Mesothelial cell of epicardium (in vitro differentiated cells): ENCODE results near the gene KRTAP6-2. TPM values are rescaled to one million over a fixed set of nuclear protein-coding genes. Genes with fewer than 3 reads are reported as not detected.

Experiments
- DNase-seq, 2 experiments: peaks; one replicate each; pipeline ENCODE4 v3.0.0; 2021; ENCODE audit warnings: low spot score in 2 of 2; ENCODE audit not compliant: unreplicated experiment in 2 of 2
- H3K27ac Mint-ChIP-seq: 2 replicates; pipeline ENCODE4 v1.8.0; 2021; ENCODE audit warnings: mixed read lengths
- H3K27me3 Mint-ChIP-seq: 2 replicates; pipeline ENCODE4 v1.8.0; 2021; ENCODE audit warnings: low read depth, mixed read lengths
- H3K36me3 Mint-ChIP-seq: 2 replicates; pipeline ENCODE4 v1.8.0; 2021; ENCODE audit warnings: mixed read lengths
- H3K4me1 Mint-ChIP-seq: 2 replicates; pipeline ENCODE4 v1.8.0; 2021; ENCODE audit warnings: mixed read lengths
- H3K4me3 Mint-ChIP-seq: 2 replicates; pipeline ENCODE4 v1.8.0; 2021; ENCODE audit warnings: mild to moderate bottlenecking, moderate library complexity, mixed read lengths
- H3K9me3 Mint-ChIP-seq: 2 replicates; pipeline ENCODE4 v1.8.0; 2021; ENCODE audit warnings: mixed read lengths
- total RNA-seq: library from RNA; stranded (reverse); gene quantifications from 3 replicates; pipeline ENCODE4 v1.2.1, GENCODE V29; 2021
- TF ChIP-seq, protein P1 (sequence below): fragments of 200-600 bp; sonication (generic); IDR thresholded peaks from one replicate; pipeline ENCODE4 v1.5.0; 2021; ENCODE audit warnings: antibody characterized with exemption; ENCODE audit not compliant: unreplicated experiment

Gene KRTAP6-2
- total RNA-seq, 1 donor from 2014 or later, result not detected

- H3K27ac Mint-ChIP-seq, result no peak overlapping the region
- DNase-seq, result no peak
- H3K4me1 Mint-ChIP-seq, result no peaks in the 10 kb centered on the region
- H3K27me3 Mint-ChIP-seq, result no peaks in the 10 kb centered on the region
- no peak overlapping the region for H3K4me3 Mint-ChIP-seq
- H3K9me3 Mint-ChIP-seq, result peaks cover 61% of the 10 kb centered on the region
- TF ChIP-seq, protein P1, sequence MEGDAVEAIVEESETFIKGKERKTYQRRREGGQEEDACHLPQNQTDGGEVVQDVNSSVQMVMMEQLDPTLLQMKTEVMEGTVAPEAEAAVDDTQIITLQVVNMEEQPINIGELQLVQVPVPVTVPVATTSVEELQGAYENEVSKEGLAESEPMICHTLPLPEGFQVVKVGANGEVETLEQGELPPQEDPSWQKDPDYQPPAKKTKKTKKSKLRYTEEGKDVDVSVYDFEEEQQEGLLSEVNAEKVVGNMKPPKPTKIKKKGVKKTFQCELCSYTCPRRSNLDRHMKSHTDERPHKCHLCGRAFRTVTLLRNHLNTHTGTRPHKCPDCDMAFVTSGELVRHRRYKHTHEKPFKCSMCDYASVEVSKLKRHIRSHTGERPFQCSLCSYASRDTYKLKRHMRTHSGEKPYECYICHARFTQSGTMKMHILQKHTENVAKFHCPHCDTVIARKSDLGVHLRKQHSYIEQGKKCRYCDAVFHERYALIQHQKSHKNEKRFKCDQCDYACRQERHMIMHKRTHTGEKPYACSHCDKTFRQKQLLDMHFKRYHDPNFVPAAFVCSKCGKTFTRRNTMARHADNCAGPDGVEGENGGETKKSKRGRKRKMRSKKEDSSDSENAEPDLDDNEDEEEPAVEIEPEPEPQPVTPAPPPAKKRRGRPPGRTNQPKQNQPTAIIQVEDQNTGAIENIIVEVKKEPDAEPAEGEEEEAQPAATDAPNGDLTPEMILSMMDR, result no peak
- no peaks in the 10 kb centered on the region for H3K36me3 Mint-ChIP-seq
Measured at GRCh38 chr21:30628109-30628508, 29.4 kb upstream of the KRTAP6-2 start.

GRCh38 chr21:30625449-30626165 is 26.9 kb upstream of the KRTAP6-2 start:
- TF ChIP-seq, protein P1, result no peak
- Mint-ChIP-seq H3K27ac (no peak overlapping the region), H3K4me3 (no peak overlapping the region), H3K4me1 (no peaks in the 10 kb centered on the region), H3K9me3 (peaks cover 53% of the 10 kb centered on the region), H3K36me3 (no peaks in the 10 kb centered on the region), H3K27me3 (no peaks in the 10 kb centered on the region)
- DNase-seq, result no peak

GRCh38 chr21:30623362-30623761 is 24.7 kb upstream of the KRTAP6-2 start:
- DNase-seq, result no peak
- H3K27me3 Mint-ChIP-seq, result no peaks in the 10 kb centered on the region
- H3K4me3 Mint-ChIP-seq, result no peak overlapping the region
- no peaks in the 10 kb centered on the region for H3K4me1 Mint-ChIP-seq
- H3K27ac Mint-ChIP-seq, result no peak overlapping the region
- H3K36me3 Mint-ChIP-seq, result no peaks in the 10 kb centered on the region
- H3K9me3 Mint-ChIP-seq, result peaks cover 51% of the 10 kb centered on the region
- TF ChIP-seq, protein P1, result no peak

GRCh38 chr21:30620522-30620921 is 21.8 kb upstream of the KRTAP6-2 start, which contains the start of gene KRTAP20-4:
KRTAP20-4 (plus strand) TSS chr21:30620627.
- Mint-ChIP-seq H3K4me1 (no peaks in the 10 kb centered on the region), H3K9me3 (peaks cover 54% of the 10 kb centered on the region), H3K27ac (no peak within 1 kb of the TSS), H3K36me3 (no peaks in the 10 kb centered on the region), H3K27me3 (no peaks in the 10 kb centered on the region), H3K4me3 (no peak within 1 kb of the TSS)
- DNase-seq, result no peak
- TF ChIP-seq, protein P1, result no peak

DNA sequence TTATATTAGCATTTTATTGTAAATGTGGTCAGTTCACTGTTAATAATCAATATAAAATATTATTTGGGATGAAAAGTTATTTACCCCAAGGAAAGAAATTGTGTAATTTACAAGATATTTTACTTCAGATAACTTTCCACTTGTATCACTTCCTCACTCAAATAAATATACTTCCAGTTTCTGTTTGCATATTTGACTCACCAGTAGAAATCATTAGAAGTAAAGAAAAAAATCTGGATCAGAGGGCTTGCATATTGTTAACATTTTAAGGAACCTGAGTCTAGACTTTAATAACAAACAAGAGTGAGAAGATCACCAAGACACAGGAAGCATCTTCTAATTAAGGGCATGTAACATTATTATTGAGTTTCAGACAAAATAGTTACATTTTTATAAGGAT is 21.4 kb upstream of the KRTAP6-2 start:
- TF ChIP-seq, protein P1, result no peak
- no peak for DNase-seq
- H3K9me3 Mint-ChIP-seq, result peaks cover 56% of the 10 kb centered on the region
- H3K4me3 Mint-ChIP-seq, result no peak overlapping the region
- no peaks in the 10 kb centered on the region for H3K27me3 Mint-ChIP-seq
- H3K27ac Mint-ChIP-seq, result no peak overlapping the region
- H3K36me3 Mint-ChIP-seq, result no peaks in the 10 kb centered on the region
- no peaks in the 10 kb centered on the region for H3K4me1 Mint-ChIP-seq

DNA sequence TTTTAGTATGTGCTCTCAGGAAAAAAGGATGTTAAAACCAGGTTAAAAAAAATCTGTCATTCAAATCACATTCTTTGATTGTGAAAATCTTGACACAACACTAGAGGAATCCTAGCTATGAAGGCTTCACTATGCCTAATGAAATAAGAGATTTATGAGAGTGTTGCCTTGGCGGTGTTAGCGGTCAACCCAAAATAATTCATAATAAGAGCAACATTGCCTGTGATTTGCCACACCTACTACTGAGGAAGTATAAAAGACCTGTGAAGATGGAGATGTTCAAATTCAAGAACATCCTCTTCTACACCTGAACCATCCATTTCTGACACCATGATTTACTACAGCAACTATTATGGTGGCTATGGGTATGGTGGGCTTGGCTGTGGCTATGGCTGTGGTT is 17.4 kb upstream of the KRTAP6-2 start, which contains the start of gene KRTAP20-1:
TSS of gene KRTAP20-1 (plus strand) at position 301 of the 400 bp plus-strand sequence. CDS start at position 331, 30 bp downstream.
- no peak for DNase-seq
- Mint-ChIP-seq H3K27ac (no peak within 1 kb of the TSS), H3K4me3 (no peak within 1 kb of the TSS), H3K4me1 (no peaks in the 10 kb centered on the region), H3K36me3 (no peaks in the 10 kb centered on the region), H3K9me3 (peaks cover 53% of the 10 kb centered on the region), H3K27me3 (no peaks in the 10 kb centered on the region)
- TF ChIP-seq, protein P1, result no peak
